Neural crest cell (in vitro differentiated cells): ENCODE measurements around the gene ASCL1. TPM values are rescaled to one million over a fixed set of nuclear protein-coding genes. Genes with fewer than 3 reads are reported as not detected.

Experiments used
- DNase-seq: peaks from one replicate; pipeline ENCODE4 v3.0.0; 2021; ENCODE audit warnings: low read depth, mixed read lengths, low spot score
- H3K27ac Mint-ChIP-seq: one replicate; pipeline ENCODE4 v1.8.0; 2021; ENCODE audit warnings: mild to moderate bottlenecking, mixed read lengths; ENCODE audit not compliant: unreplicated experiment
- H3K27me3 Mint-ChIP-seq: 2 replicates; pipeline ENCODE4 v1.8.0; 2021; ENCODE audit warnings: low read depth, mild to moderate bottlenecking, mixed read lengths
- H3K36me3 Mint-ChIP-seq: 2 replicates; pipeline ENCODE4 v1.8.0; 2021; ENCODE audit warnings: low read depth, mild to moderate bottlenecking, mixed read lengths
- H3K4me1 Mint-ChIP-seq: 2 replicates; pipeline ENCODE4 v1.8.0; 2021; ENCODE audit warnings: mixed read lengths
- H3K4me3 Mint-ChIP-seq: one replicate; pipeline ENCODE4 v1.8.0; 2021; ENCODE audit warnings: mild to moderate bottlenecking, mixed read lengths
- H3K9me3 Mint-ChIP-seq: 2 replicates; pipeline ENCODE4 v1.8.0; 2021; ENCODE audit warnings: mixed read lengths
- CTCF ChIP-seq: fragments of 200-600 bp; sonication (generic); conservative IDR thresholded peaks from 2 replicates; pipeline ENCODE4 v1.5.0; 2021; ENCODE audit warnings: antibody characterized with exemption, mild to moderate bottlenecking
- total RNA-seq: library from RNA; stranded (reverse); gene quantifications from 2 replicates; pipeline ENCODE4 v1.2.1, GENCODE V29; 2021

The ASCL1 gene
- total RNA-seq, 1 donor from 2014 or later, result 4.3 TPM

DNA sequence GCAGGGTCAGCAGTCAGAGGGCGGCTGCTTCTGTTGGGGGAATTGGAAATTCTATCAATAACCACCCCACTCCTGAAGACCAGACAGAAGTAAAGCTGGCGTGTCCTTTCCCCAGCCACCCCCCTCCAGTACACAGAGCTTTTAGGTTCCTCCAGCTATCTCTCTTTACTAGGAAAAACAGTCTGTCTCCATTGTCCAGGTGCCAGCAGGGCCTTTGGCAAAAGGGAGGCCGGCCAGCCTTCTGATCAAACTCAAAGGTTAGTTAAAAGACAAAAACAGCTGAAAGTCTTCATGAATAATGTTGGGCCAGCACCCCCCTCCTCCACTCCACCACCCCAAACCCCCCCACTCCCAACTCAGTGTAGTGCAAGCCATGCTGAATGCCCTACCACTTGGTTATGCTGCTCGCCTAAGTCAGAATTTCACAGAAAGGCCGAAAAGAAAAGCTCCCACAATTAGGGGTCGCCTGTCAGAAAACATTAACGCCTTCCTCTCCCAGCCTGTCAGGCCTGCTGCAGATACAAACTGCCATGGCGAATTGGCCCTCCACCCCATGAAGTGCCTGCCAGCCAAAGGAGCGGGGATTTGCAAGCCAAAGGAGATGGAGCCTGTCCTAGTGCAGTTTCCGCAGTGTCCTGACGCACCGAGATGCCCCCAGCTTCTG is 8.9 kb downstream of the ASCL1 start:
- Mint-ChIP-seq H3K4me1 (peaks cover 39% of the 10 kb centered on the region), H3K36me3 (peaks cover 3% of the 10 kb centered on the region), H3K4me3 (peak overlapping the region; percentile 85), H3K9me3 (peaks cover 3% of the 10 kb centered on the region), H3K27ac (no peak overlapping the region), H3K27me3 (peaks cover 96% of the 10 kb centered on the region)
- DNase-seq, result no peak
- TF ChIP-seq CTCF, result no peak

- no peaks in the 10 kb centered on the region for H3K36me3 Mint-ChIP-seq
- no peak for DNase-seq
- H3K4me3 Mint-ChIP-seq, result no peak overlapping the region
- no peak for TF ChIP-seq CTCF
- peaks cover 9% of the 10 kb centered on the region for H3K4me1 Mint-ChIP-seq
- H3K27me3 Mint-ChIP-seq, result peaks cover 95% of the 10 kb centered on the region
- H3K9me3 Mint-ChIP-seq, result peaks cover 5% of the 10 kb centered on the region
- no peak overlapping the region for H3K27ac Mint-ChIP-seq
Measured at GRCh38 chr12:102970780-102971179, 13.3 kb downstream of the ASCL1 start.

DNA sequence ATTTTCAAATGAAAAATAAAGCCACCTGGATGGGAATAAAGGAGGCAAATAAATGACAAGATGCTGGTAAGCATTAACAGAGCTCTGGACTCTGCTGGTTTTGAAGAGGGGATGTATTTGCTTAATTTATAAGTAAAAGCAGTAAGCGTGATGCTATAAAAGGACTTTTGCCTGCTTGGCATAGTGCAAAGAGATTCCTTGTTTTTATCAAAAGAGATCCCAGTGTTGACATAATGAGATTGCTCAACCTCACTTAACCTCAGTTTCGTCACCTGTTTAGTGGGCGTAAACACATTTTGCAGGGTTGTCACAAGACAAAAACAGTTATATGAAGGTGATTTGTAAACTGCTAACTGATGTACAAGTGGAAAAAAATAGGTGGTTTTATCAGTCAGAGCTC is 13.8 kb downstream of the ASCL1 start:
- no peak overlapping the region for H3K27ac Mint-ChIP-seq
- TF ChIP-seq CTCF, result no peak
- H3K9me3 Mint-ChIP-seq, result peaks cover 6% of the 10 kb centered on the region
- H3K4me1 Mint-ChIP-seq, result peaks cover 6% of the 10 kb centered on the region
- H3K27me3 Mint-ChIP-seq, result peaks cover 94% of the 10 kb centered on the region
- H3K4me3 Mint-ChIP-seq, result no peak overlapping the region
- no peaks in the 10 kb centered on the region for H3K36me3 Mint-ChIP-seq
- no peak for DNase-seq

GRCh38 chr12:102973583-102973982 is 16.1 kb downstream of the ASCL1 start:
- peaks cover 27% of the 10 kb centered on the region for H3K4me1 Mint-ChIP-seq
- DNase-seq, result no peak
- H3K27me3 Mint-ChIP-seq, result peaks cover 75% of the 10 kb centered on the region
- H3K9me3 Mint-ChIP-seq, result peaks cover 6% of the 10 kb centered on the region
- no peak for TF ChIP-seq CTCF
- H3K36me3 Mint-ChIP-seq, result no peaks in the 10 kb centered on the region
- no peak overlapping the region for H3K27ac Mint-ChIP-seq
- no peak overlapping the region for H3K4me3 Mint-ChIP-seq

DNA sequence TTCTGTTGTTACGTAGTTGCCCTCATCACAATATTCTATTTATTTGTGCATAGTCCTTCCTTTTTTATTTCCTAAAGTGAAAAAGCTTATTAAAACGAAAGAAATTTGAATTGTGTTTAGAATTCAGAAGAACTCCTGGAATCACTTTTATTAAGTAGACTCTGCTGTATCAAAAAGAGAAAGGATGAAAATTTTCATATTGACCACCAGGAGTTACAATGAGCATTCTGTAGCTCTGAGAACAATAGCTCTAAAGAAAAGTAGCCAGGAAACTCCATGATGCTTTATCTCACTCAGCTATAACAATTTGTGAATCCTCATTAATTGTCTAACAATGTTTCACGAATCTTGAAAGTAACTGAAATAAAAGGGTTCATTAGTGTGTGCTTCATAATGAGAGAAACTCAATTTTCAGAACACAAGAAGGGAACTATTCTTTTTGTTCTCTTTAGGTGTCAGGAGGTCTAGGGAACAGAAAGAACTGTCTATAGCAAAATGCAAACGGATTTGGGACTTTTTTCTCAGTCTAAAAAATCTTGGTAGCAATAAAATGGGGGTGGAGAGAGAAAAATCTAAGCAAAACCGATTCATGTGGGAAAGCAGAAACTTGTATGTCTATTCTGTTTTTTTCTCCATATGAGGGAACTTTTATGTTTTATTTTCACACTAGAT is 19.3 kb downstream of the ASCL1 start:
- peak; percentile 54 for TF ChIP-seq CTCF
- Mint-ChIP-seq H3K27ac (peak overlapping the region; percentile 57), H3K4me1 (peaks cover 32% of the 10 kb centered on the region), H3K9me3 (peaks cover 6% of the 10 kb centered on the region), H3K36me3 (no peaks in the 10 kb centered on the region), H3K27me3 (peaks cover 47% of the 10 kb centered on the region), H3K4me3 (no peak overlapping the region)
- DNase-seq, result no peak
